GM21528 (cell line): ENCODE results near the gene RBM47.
A peak's percentile ranks its signal among the peaks of the same experiment; 100 is the strongest.

Experiments used
- ATAC-seq: cut with Tn5 transposase; IDR thresholded peaks from one replicate; pipeline ENCODE4 v1.9.1; 2021; ENCODE audit warnings: mild to moderate bottlenecking, moderate library complexity; ENCODE audit not compliant: unreplicated experiment, low FRiP score

Gene RBM47

GRCh38 chr4:40626183-40626990 is 3.3 kb downstream of the RBM47 start:
- no peak for ATAC-seq

- ATAC-seq = no peak
These were observed 6.0 kb downstream of the RBM47 start for GRCh38 chr4:40623707-40624106.

GRCh38 chr4:40622913-40623312 is 6.8 kb downstream of the RBM47 start:
- no peak for ATAC-seq

DNA sequence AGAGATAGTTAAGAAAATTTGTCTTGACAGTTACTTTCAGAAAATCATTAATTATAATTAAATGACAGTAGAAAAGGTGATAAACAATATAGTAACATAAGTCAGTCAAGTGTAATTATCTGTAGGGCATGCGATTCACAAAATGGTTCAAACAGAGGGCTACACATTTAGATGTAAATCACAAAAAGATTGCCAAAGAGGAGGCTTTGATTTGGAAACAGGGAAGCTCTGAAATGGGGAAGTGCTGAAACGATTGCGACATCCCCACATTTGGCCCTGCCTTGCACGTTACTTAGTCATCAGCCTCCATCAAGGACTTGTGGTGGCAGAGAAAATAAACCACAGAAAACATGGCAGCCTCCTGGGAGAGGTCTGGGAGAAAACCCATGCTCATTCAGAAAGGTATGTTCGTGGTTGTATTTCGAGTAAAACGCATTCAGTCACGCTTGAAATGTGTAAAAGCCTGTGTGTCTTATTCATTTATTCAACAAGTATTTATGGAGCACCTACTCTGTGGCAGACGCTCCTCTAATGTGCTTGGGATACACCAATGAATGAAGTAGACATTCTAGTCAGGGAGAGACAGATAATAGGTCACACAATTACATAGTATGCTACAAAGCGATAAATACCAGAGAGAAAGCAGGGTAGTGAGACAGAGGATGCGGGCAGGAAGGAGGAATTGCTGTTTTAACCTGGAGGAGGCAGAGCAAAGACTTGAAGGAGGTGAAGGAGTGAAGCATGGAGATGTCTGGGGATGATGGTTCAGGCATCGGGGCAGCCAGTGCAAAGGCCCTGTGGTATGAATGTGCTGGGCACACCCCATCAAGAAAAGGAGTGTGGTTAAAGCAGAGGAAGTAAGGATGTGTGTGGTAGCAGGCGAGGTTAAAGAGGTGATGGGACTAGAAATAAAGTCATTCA is 7.8 kb downstream of the RBM47 start:
- peak; percentile 62 for ATAC-seq

DNA sequence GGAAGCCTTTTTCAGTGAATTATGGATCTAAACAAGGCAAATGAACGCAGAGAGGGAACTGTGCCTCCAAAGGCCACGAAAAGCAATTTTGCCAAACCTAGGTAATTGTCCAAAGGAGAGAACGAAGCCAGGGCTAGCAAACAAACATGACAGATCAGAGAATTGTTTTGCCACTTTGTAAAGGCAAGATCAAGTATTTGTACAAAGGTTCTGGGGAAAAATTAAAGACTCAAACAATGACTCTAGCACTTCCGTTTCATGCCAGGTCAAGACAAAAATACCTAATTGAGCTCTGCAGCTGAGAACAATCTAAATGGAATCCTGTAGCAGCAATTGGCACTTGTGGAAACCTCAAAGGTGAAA is 8.5 kb downstream of the RBM47 start:
- ATAC-seq = no peak

DNA sequence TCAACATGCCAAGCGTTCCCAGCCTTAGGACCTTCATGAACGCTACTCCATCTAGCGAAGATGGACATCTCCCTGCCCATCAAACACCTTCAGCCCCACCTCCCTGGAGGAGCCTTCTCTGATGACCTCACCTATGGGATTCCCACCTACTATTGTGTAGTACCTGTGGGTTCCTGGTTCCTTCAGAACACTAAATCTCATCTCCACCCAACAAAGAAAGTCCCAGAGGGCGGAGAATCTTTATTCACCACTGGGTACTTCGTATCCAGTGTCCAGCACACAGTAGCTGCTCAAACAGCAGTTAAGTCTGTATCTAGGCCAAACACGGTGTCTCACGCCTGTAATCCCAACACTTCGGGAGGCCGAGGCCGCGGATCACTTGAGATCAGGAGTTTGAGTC is 10.1 kb downstream of the RBM47 start:
- ATAC-seq = no peak

DNA sequence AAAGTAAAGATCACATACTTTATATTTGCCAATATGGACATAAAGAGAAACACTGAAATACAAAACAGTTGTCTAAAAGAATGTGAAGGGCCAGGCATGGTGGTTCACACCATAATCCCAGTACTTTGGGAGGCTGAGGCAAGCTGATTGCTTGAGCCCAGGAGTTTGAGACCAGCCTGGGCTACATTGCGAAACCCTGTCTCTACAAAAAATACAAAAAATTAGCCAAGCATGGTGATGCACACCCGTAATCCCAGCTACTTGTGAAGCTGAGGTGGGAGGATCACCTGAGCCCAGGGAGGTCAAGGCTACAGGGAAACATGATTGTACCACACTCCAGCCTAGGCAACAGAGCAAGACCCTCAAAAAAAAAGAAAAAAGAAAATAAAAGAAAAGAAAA is 11.8 kb downstream of the RBM47 start:
- ATAC-seq = no peak

DNA sequence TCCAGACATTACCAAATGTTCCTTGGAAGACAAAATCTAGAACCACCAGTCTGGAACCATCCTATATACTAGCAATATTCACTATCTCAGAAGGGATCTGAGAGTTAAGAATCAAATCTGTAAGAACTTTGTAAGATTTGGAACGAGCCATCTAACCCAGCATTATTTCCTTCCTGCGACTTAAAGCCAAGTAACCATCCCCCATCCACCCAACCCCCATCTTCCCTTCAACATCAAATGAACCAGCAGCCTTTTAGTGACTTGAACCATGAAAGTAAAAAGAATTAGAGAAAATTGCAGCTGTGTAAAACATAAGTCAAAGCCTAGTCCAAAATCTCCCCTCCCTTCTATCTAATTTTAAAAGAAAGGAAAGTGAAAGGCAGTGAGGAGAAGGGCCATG is 15.6 kb downstream of the RBM47 start:
- no peak for ATAC-seq

DNA sequence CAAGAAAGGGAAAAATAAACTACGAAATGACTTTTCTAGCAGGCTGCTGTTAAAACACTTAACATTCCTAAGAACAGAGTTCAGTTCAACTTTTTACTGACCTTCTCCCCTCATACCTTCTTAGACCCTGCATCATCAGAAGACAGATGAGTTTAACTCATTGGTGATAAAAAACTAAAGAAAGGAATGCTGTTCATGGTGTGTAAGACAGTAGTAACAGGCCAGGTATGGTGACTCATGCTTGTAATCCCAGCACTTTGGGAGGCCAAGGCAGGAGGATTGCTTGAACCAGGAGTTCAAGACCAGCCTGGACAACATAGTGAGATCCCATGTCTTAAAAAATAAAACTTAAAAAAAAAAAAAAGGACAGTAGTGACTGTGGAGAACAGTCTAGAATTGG is 16.2 kb downstream of the RBM47 start:
- no peak for ATAC-seq

DNA sequence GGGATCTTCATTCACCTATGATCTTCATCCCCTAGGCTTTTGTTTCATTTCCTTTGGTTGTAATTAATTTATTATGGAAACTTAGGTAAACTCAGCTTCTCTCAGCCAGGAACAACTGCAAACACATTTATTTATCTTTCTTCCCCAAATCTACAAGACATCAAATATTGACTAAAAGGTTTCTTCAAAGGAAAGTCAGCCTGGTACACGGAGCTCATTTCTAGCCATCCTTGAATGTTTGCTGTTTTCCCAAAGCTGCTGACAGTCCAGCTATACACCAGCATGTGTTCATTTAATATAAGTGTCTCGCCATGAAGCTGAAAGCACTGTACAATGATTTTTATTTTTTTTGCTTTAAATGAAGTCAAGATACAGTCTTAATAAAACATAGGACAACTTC is 16.8 kb downstream of the RBM47 start:
- no peak for ATAC-seq

GRCh38 chr4:40612283-40612682 is 17.4 kb downstream of the RBM47 start:
- ATAC-seq = no peak

- ATAC-seq = no peak
These were observed 21.0 kb downstream of the RBM47 start for GRCh38 chr4:40608628-40609027.

GRCh38 chr4:40607221-40607620 is 22.4 kb downstream of the RBM47 start:
- no peak for ATAC-seq

DNA sequence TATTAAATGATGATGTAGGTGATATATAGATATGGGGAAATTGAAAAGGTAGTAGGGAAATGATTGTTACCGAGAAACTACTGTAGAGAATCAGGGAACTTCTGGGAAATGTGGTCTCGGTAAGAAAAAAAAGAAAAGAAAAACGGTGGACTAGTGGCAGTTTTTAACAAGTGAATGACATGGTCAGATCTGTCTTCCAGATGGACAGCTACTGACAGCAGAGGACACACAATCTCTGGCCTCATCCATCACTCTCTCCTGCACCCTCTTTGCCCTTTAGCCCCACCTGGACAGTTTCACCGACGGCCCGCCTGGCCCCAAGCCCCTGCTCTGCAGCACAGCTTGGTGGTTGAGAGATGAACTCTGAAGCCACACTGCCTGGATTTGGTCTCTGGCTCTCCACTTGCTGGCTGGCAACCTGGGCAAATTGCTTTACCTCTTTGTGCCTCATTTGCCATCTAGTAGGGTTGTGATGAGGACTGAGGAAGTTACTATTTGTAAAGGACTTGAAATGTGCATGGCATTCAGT is 23.4 kb downstream of the RBM47 start:
- no peak for ATAC-seq

- no peak for ATAC-seq
These were observed 26.4 kb downstream of the RBM47 start for GRCh38 chr4:40603281-40603680.

GRCh38 chr4:40601641-40602040 is 28.0 kb downstream of the RBM47 start:
- no peak for ATAC-seq

- ATAC-seq = no peak
These were observed 28.8 kb downstream of the RBM47 start for GRCh38 chr4:40600850-40601249.

DNA sequence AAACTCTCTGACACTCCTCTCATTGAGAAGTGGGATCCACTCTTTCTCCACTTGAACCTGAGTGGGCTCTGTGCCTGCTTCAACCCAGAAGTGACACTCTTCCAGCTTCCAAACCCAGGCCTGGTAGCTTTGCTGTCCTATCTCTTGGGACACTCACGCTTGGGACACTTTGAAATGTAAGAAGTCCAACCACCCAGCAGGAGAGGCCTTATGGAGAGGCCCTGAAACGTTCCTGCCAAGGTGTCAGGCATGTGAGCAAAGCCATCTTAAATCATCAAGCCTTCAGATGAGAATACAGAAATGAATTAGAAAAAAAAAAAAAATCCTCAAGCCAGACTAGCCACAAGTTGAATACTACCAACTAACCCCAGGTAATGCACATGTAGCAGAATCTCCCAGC is 30.2 kb downstream of the RBM47 start:
- no peak for ATAC-seq

DNA sequence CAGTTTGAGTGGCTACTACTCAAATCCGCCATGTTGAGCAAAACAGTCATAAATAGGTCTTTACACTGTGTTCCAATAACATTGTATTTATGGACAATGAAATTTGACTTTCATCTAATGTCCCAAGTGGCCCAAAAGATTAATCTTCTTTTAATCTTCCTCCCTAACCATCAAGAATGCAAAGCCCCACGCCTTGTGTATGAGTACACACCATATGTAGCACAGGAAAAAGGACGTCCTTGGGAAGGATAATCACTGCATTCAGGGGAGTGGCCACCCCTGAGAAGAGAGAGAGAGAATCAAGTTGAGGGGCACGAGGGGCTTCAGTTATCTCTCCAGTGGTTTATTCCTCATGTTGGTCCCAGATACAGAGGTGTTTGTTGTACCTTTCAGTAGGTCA is 33.1 kb downstream of the RBM47 start:
- ATAC-seq = no peak

- no peak for ATAC-seq
These were observed 33.7 kb downstream of the RBM47 start for GRCh38 chr4:40595981-40596380.
